Measurements from ENCODE around the gene SIK1. TPM values are rescaled to one million over a fixed set of nuclear protein-coding genes. Genes with fewer than 3 reads are reported as not detected.
A peak's percentile ranks its signal among the peaks of the same experiment; 100 is the strongest.
"Not testable (repeated sequence)": the region's sequence is repeated elsewhere in the genome, so short reads cannot be mapped to it uniquely, and the experiment has no call there.

SIK1 gene
- total and polyA plus RNA-seq, 4 donors, result 0.72 to 51.4 (median 9.4) TPM

DNA sequence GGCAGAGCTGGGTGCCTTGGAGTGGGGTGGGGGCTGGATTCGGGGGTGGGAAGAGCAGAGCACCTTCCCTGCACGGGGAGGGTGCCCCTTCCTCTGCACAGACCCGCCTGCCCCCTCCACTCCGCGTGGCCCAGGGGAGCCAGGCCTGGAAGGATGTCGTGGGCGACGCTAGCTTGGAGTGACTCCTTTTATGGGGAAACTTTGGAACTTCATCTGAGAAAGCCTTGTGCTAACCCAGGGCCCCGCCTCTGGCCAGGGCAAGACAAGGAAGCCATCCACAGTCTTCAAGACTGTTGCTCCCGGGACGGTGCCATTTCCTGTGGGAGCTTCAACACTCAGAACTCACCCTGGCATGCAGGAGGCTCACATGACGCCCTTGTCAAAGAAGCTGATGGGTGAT is 15.6 kb upstream of the SIK1 start:
- H3K9me3 ChIP-seq (ENCODE audit: control insufficient read depth, low read length); DNase-seq; ATAC-seq (ENCODE audit: low FRiP score); H3K27ac ChIP-seq (ENCODE audit: low read depth in 1 of 2, low read length in 2 of 2); H3K4me1 ChIP-seq (ENCODE audit: control insufficient read depth in 1 of 2, insufficient read depth in 2 of 2, low read length in 2 of 2); H3K36me3 ChIP-seq (ENCODE audit: control insufficient read depth in 1 of 2, insufficient read depth in 2 of 2, low read length in 1 of 2); intact Hi-C loops (cut with DNase I); H3K4me3 ChIP-seq (ENCODE audit: low read length in 2 of 2); H3K27me3 ChIP-seq (ENCODE audit: control insufficient read depth in 1 of 2, insufficient read depth in 2 of 2, low read length in 1 of 2): not testable (repeated sequence)
- WGBS, 2 donors, result 60 to 81% methylated on average over 1 of the region's 12 CpGs

DNA sequence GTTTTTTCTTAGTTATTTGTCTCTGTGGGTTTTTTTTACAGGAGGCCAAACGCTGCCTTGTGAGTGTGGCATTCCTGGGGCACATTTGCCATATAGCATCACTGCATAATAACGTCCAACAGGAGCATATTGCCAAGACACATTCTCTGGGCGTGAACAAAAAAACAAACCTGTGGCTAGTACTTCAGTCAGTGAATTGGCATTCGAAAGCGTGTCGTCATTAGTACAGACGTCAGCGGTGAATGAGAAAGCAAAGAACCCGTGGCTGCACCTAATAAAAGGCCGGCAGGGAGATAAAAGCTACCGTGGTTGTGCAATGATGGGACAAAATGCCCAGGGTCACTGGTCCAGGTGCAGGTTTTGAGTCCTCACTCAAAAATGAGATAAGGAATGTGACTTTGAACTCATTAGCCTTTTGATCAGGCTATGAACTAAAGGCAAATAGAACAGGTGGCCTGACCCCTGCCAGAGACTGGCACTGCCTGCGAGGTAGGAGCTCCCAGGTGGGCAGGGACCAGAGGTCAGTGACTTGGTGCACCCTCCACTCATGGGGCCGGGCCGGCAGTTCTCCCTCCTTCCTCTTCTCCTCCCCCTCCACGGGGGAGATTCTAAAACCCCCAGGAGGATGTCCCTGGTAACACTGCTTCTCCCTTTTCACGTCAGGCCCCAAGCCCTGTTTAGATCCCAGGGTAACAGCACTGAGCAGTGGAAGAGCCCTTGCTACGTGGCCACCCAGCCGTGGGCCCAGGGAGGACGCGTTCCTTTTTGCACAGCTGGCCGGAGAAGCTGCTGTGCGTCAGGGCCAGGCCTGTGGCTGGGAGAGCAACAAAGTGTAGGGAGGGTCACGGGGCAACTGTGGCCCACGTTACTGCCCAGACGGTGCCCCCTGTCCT is 14.2 kb upstream of the SIK1 start:
- DNase-seq; H3K36me3 ChIP-seq (ENCODE audit: control insufficient read depth in 1 of 2, insufficient read depth in 2 of 2, low read length in 1 of 2); ATAC-seq (ENCODE audit: low FRiP score); H3K27me3 ChIP-seq (ENCODE audit: control insufficient read depth in 1 of 2, insufficient read depth in 2 of 2, low read length in 1 of 2); H3K9me3 ChIP-seq (ENCODE audit: control insufficient read depth, low read length); H3K4me3 ChIP-seq (ENCODE audit: low read length in 2 of 2); intact Hi-C loops (cut with DNase I); H3K4me1 ChIP-seq (ENCODE audit: control insufficient read depth in 1 of 2, insufficient read depth in 2 of 2, low read length in 2 of 2); H3K27ac ChIP-seq (ENCODE audit: low read depth in 1 of 2, low read length in 2 of 2): not testable (repeated sequence)
- no CpG with 5 or more reads among the region's 25 CpGs for WGBS, 2 donors

DNA sequence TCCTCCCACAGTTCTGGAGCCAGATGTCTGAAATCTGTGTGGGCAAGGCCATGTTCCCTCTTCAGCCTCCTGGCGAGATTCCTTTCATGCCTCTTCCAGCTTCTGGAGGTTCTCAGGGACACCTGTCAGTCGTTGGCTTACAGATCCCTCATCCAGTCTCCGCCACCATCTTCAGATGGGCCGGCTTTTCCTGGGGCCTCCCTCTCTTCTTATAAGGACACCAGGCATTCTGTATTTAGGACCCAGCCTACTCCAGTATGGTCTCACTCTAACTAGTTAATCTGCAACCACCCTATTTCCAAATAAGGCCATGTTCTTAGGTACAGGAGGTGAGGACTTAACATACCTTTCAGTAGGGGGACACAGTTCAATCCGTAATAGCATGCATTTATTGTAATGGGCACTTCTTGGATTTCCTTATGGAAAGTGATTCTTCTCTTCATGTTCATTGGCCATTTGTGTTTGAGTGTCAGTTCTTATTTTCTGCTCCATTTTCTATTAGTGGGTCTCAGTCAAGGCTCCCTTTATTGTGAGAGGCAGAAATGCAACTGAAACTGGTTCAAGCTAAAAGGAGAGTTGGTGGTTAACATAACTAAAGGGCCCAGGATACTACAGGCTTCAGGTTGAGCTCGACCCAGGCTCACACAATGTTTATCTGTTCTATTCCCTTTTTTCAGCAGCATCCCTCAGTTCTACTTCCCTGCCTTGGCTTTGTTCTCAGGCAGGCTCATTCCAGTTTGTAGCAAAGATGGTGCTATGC is 12.6 kb upstream of the SIK1 start:
- intact Hi-C loops (cut with DNase I); H3K4me1 ChIP-seq (ENCODE audit: control insufficient read depth in 1 of 2, insufficient read depth in 2 of 2, low read length in 2 of 2); H3K27ac ChIP-seq (ENCODE audit: low read depth in 1 of 2, low read length in 2 of 2); H3K4me3 ChIP-seq (ENCODE audit: low read length in 2 of 2); DNase-seq; H3K36me3 ChIP-seq (ENCODE audit: control insufficient read depth in 1 of 2, insufficient read depth in 2 of 2, low read length in 1 of 2); ATAC-seq (ENCODE audit: low FRiP score); H3K9me3 ChIP-seq (ENCODE audit: control insufficient read depth, low read length); H3K27me3 ChIP-seq (ENCODE audit: control insufficient read depth in 1 of 2, insufficient read depth in 2 of 2, low read length in 1 of 2): not testable (repeated sequence)
- 78 to 85% methylated on average over 4 to 5 of the region's 6 CpGs for WGBS, 2 donors

DNA sequence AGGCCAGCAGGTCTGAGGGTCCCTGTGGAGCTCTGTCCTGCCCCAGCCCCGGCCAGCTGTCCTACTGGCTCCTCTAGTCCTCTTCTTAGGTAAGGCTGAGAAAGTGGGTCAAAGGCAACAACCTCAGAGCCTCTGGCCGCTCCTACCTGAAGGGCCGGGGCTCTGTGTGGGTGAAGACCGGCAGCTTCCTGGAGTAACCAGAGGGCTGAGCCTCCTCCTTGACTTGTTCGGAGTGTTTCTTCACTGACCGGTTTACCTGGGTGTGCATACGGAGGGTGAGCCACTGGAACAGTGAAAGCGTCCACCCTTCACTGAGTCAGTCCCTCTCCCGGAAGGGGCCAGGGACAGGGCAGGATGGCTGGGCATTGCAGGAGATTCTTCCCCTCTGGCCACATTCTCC is 9.3 kb upstream of the SIK1 start:
- WGBS, 2 donors, result no CpG with 5 or more reads among the region's 9 CpGs
- DNase-seq; intact Hi-C loops (cut with DNase I): not testable (repeated sequence)

DNA sequence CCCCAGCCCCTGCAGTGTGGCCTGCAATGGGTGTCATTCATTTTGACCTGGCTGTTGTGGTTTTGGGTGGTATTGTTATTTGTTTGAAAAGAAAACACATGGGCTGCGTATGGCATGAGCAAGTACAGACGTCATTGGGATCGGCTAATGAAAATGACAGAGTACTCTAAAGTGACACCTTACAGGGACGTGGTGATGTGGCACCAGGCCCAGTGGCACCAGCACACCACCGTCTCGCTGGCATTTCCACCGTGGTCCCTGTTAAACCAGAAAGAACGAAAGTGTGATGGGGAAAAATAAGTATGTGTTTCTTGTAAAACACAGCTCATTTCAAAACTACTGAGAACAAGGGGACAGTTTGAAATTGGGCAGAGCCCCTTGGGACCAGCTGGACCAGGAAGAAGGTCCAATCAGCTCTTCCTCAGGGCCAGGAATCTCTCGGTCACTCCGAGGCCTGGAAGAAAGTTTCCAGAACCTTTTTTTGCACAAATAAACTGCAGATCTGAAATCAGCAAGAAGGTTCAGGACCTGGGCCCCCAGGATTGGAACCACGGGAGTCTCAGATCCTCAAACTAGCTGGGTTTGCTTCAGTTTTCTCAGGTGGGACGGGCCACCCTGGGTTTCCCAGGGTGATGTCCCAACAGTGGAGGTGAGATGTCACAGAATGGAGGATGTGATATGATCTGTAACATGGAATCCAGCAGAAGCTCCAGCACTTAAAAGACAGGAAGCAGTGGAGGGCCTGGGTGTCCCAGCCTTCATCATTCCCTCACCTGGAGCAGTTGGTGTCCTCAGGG is 6.6 kb upstream of the SIK1 start:
- H3K4me1 ChIP-seq (ENCODE audit: control insufficient read depth in 1 of 2, insufficient read depth in 2 of 2, low read length in 2 of 2); H3K36me3 ChIP-seq (ENCODE audit: control insufficient read depth in 1 of 2, insufficient read depth in 2 of 2, low read length in 1 of 2); H3K9me3 ChIP-seq (ENCODE audit: control insufficient read depth, low read length); intact Hi-C loops (cut with DNase I); ATAC-seq (ENCODE audit: low FRiP score); H3K4me3 ChIP-seq (ENCODE audit: low read length in 2 of 2); H3K27me3 ChIP-seq (ENCODE audit: control insufficient read depth in 1 of 2, insufficient read depth in 2 of 2, low read length in 1 of 2); H3K27ac ChIP-seq (ENCODE audit: low read depth in 1 of 2, low read length in 2 of 2); DNase-seq: not testable (repeated sequence)
- 100% methylated on average over 1 of the region's 12 CpGs for WGBS, 2 donors

More for the DNA sequence above, 9.3 kb upstream of the SIK1 start:
- H3K9me3 ChIP-seq (ENCODE audit: control insufficient read depth, low read length); H3K4me3 ChIP-seq (ENCODE audit: low read length in 2 of 2); H3K4me1 ChIP-seq (ENCODE audit: control insufficient read depth in 1 of 2, insufficient read depth in 2 of 2, low read length in 2 of 2); ATAC-seq (ENCODE audit: low FRiP score); H3K27ac ChIP-seq (ENCODE audit: low read depth in 1 of 2, low read length in 2 of 2); H3K27me3 ChIP-seq (ENCODE audit: control insufficient read depth in 1 of 2, insufficient read depth in 2 of 2, low read length in 1 of 2); H3K36me3 ChIP-seq (ENCODE audit: control insufficient read depth in 1 of 2, insufficient read depth in 2 of 2, low read length in 1 of 2): not testable (repeated sequence)

DNA sequence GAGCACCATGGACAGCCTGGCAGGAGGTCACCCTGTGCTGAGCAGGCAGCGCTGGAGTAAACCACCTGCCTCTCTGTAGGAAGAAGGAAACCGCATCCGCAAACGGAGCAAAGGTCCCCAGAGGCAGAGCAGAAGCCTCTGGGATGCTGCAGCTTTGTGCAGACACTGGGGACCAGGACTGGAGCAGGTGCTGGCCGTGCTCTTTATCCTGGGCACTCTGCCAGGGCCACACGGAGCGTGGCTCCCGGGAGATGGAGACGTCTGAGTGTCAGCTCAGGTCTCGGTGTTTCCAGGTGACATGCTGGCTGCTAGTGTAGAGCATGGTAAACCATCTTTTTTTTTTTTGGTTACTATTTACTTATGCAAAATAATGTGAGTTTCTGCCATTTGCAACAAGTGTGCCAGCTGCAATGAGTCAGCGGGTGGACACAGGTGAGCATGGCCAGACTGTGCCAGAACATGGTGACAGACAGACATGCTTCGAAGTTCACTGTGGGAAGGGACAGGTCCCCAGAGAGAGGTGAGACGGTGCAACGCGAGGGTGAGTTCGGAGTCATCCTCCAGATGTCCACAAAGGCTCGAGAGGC is 4.0 kb upstream of the SIK1 start:
- H3K27me3 ChIP-seq (ENCODE audit: control insufficient read depth in 1 of 2, insufficient read depth in 2 of 2, low read length in 1 of 2); H3K4me1 ChIP-seq (ENCODE audit: control insufficient read depth in 1 of 2, insufficient read depth in 2 of 2, low read length in 2 of 2); ATAC-seq (ENCODE audit: low FRiP score); H3K36me3 ChIP-seq (ENCODE audit: control insufficient read depth in 1 of 2, insufficient read depth in 2 of 2, low read length in 1 of 2); H3K27ac ChIP-seq (ENCODE audit: low read depth in 1 of 2, low read length in 2 of 2); H3K9me3 ChIP-seq (ENCODE audit: control insufficient read depth, low read length); DNase-seq; intact Hi-C loops (cut with DNase I); H3K4me3 ChIP-seq (ENCODE audit: low read length in 2 of 2): not testable (repeated sequence)
- WGBS, 2 donors, result 81 to 92% methylated on average over 6 to 11 of the region's 17 CpGs

DNA sequence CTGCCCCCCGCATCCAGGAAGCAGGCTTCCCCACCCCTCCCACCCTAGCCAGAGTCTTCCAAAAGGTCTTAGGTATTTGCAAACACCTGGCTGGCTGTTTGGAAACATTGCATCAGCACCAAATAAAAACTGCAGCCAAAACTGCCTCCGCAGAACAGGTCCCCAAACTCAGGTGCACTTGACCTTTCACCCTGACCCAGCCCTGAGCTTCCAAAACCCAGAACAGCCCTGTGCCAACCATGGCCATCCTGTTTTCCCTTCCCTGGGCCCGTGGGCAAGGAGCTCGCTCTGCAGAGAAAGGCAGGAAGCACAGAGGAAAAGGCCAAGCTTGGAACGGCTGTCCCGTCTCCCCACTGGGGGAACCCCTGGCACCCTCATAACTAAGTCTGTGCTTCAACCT is 2.0 kb upstream of the SIK1 start:
- H3K27me3 ChIP-seq (ENCODE audit: control insufficient read depth in 1 of 2, insufficient read depth in 2 of 2, low read length in 1 of 2); H3K36me3 ChIP-seq (ENCODE audit: control insufficient read depth in 1 of 2, insufficient read depth in 2 of 2, low read length in 1 of 2); DNase-seq; H3K9me3 ChIP-seq (ENCODE audit: control insufficient read depth, low read length); H3K4me3 ChIP-seq (ENCODE audit: low read length in 2 of 2); ATAC-seq (ENCODE audit: low FRiP score); intact Hi-C loops (cut with DNase I); H3K4me1 ChIP-seq (ENCODE audit: control insufficient read depth in 1 of 2, insufficient read depth in 2 of 2, low read length in 2 of 2); H3K27ac ChIP-seq (ENCODE audit: low read depth in 1 of 2, low read length in 2 of 2): not testable (repeated sequence)
- WGBS, 2 donors, result no CpG with 5 or more reads among the region's 6 CpGs

DNA sequence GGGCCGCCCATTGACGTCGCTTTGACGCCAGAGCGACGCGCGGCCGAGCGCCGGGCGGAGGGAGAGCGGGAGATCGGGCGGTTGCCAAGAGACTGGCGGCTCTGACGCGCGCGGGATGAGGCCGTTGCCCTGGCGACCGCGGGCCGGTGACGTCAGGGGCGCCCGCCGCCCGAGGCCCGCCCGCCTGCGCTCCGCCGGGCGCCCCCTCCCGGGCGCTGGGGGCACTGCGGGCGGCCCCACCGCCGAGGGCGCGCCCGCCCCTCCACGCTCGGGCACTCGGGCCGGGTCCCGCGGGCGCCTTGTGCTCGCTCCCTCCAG is 270 bp upstream of the SIK1 start:
- H3K9me3 ChIP-seq (ENCODE audit: control insufficient read depth, low read length); intact Hi-C loops (cut with DNase I); DNase-seq; H3K27me3 ChIP-seq (ENCODE audit: control insufficient read depth in 1 of 2, insufficient read depth in 2 of 2, low read length in 1 of 2); H3K27ac ChIP-seq (ENCODE audit: low read depth in 1 of 2, low read length in 2 of 2); H3K36me3 ChIP-seq (ENCODE audit: control insufficient read depth in 1 of 2, insufficient read depth in 2 of 2, low read length in 1 of 2); H3K4me1 ChIP-seq (ENCODE audit: control insufficient read depth in 1 of 2, insufficient read depth in 2 of 2, low read length in 2 of 2); H3K4me3 ChIP-seq (ENCODE audit: low read length in 2 of 2): not testable (repeated sequence)
- ATAC-seq (ENCODE audit: low FRiP score), result peak; percentile 92
- no CpG with 5 or more reads among the region's 53 CpGs for WGBS, 2 donors

Measured in aorta (tissue), 5 donors.